K562 (cell line): ENCODE results near the gene NDOR1. TPM values are rescaled to one million over a fixed set of nuclear protein-coding genes. Genes with fewer than 3 reads are reported as not detected.

Source experiments
- ARID2 ChIP-seq: fragments of 450-650 bp; IDR thresholded peaks from 2 replicates; pipeline ENCODE4 v1.6.1; 2017; ENCODE audit warnings: antibody characterized with exemption, mild to moderate bottlenecking
- BRF2 ChIP-seq: IDR thresholded peaks from 3 replicates; pipeline ENCODE4 v1.6.1; 2011; ENCODE audit warnings: borderline replicate concordance, mild to moderate bottlenecking; ENCODE audit not compliant: insufficient read length, insufficient read depth
- CXXC5 ChIP-seq: fragments of 250-450 bp; sonication (Bioruptor Pico); IDR thresholded peaks from 2 replicates; pipeline ENCODE4 v1.8.0; 2022; ENCODE audit warnings: inconsistent platforms, mild to moderate bottlenecking, moderate library complexity
- ERF ChIP-seq: fragments of 450-650 bp; formaldehyde crosslinking; IDR thresholded peaks from 2 replicates; pipeline ENCODE4 v1.4.0; 2020; ENCODE audit warnings: mild to moderate bottlenecking, mixed read lengths
- FIP1L1 ChIP-seq: fragments of 200-400 bp; formaldehyde crosslinking; IDR thresholded peaks from 2 replicates; pipeline ENCODE4 v1.6.1; 2018; ENCODE audit warnings: mild to moderate bottlenecking, low read depth, low read length; ENCODE audit not compliant: poor library complexity, severe bottlenecking
- FOSL1 ChIP-seq: fragments of 200-800 bp; sonication (Bioruptor generic); conservative IDR thresholded peaks from 2 replicates; pipeline ENCODE4 v1.6.1; 2016; ENCODE audit warnings: missing genetic modification characterization, missing compliant biosample characterization
- GMEB1 ChIP-seq: fragments of 250-450 bp; sonication (Bioruptor Pico); IDR thresholded peaks from 2 replicates; pipeline ENCODE4 v1.4.0; 2020; ENCODE audit warnings: mild to moderate bottlenecking
- KDM5B ChIP-seq: fragments of 200-600 bp; sonication (generic); IDR thresholded peaks from 2 replicates; pipeline ENCODE4 v1.6.1; 2012; ENCODE audit warnings: low read depth, mild to moderate bottlenecking, moderate library complexity, low read length, control low read depth, inconsistent platforms; ENCODE audit not compliant: insufficient replicate concordance
- MAX ChIP-seq: sonication (generic); formaldehyde crosslinking; IDR thresholded peaks from 2 replicates; pipeline ENCODE4 v1.9.0; 2022; ENCODE audit warnings: mild to moderate bottlenecking, missing genetic modification reagents
- NFATC3 ChIP-seq: fragments of 450-650 bp; IDR thresholded peaks from 2 replicates; pipeline ENCODE4 v1.6.1; 2017; ENCODE audit warnings: mild to moderate bottlenecking
- PHTF2 ChIP-seq: fragments of 250-450 bp; sonication (Bioruptor Pico); IDR thresholded peaks from 2 replicates; pipeline ENCODE4 v1.5.0; 2021; ENCODE audit warnings: mild to moderate bottlenecking
- POLR3G ChIP-seq: IDR thresholded peaks from 2 replicates; pipeline ENCODE4 v1.6.1; 2011; ENCODE audit not compliant: insufficient read length, insufficient replicate concordance; ENCODE audit errors: extremely low read depth
- RNF2 ChIP-seq: sonication (generic); IDR thresholded peaks from 2 replicates; pipeline ENCODE4 v1.6.1; 2016
- SRF ChIP-seq, 2 experiments: fragments of 250-450, 450-650 bp in 1 of 2; sonication (Bioruptor Pico) in 1 of 2; sonication (generic) in 1 of 2; formaldehyde crosslinking; IDR thresholded peaks; 2 replicates each; pipeline versions ENCODE4 v1.5.0 to v1.5.1; 2020 to 2022; ENCODE audit warnings: mild to moderate bottlenecking in 1 of 2, missing genetic modification reagents in 1 of 2
- SRSF9 ChIP-seq: fragments of 200-400 bp; formaldehyde crosslinking; IDR thresholded peaks from 2 replicates; pipeline ENCODE4 v1.6.1; 2017; ENCODE audit warnings: low read depth, low read length, borderline replicate concordance
- TAF1 ChIP-seq: IDR thresholded peaks from 2 replicates; pipeline ENCODE4 v1.6.1; 2011; ENCODE audit warnings: mild to moderate bottlenecking, low read length, moderate library complexity; ENCODE audit not compliant: insufficient read depth, control insufficient read depth, severe bottlenecking; ENCODE audit errors: extremely low read depth
- ZFP1 ChIP-seq: fragments of 450-650 bp; formaldehyde crosslinking; IDR thresholded peaks from 2 replicates; pipeline ENCODE4 v1.4.0; 2020; ENCODE audit warnings: mild to moderate bottlenecking, mixed read lengths
- ZFX ChIP-seq: sonication (generic); formaldehyde crosslinking; IDR thresholded peaks from 2 replicates; pipeline ENCODE4 v1.8.0; 2022; ENCODE audit warnings: mild to moderate bottlenecking, missing genetic modification reagents, moderate library complexity
- ZNF384 ChIP-seq: IDR thresholded peaks from 2 replicates; pipeline ENCODE4 v1.6.1; 2012; ENCODE audit warnings: low read depth, low read length, improper control_type of control experiment
- ZNF707 ChIP-seq: fragments of 250-450 bp; sonication (Bioruptor Pico); conservative IDR thresholded peaks from 2 replicates; pipeline ENCODE4 v1.8.0; 2022; ENCODE audit warnings: inconsistent platforms, mild to moderate bottlenecking, moderate library complexity
- polyA plus RNA-seq, 8 experiments: library from polyadenylated mRNA; depleted of rRNA in 4 of 8; stranded (reverse) in 5 of 8; unstranded in 3 of 8; fragments of >200 nt; fragmentation: Nextera tagmentation in 2 of 8; fragmentation: Illumina TruSeq in 1 of 8; extraction: Ambion mirVana in 2 of 8; extraction: Trizol in 1 of 8; gene quantifications; 2 replicates each; pipeline versions ENCODE4 v1.2.1 to v1.2.3, GENCODE V29; 2011 to 2014; ENCODE audit warnings: inconsistent platforms in 1 of 8, missing spikeins in 1 of 8
- total RNA-seq, 7 experiments: library from RNA; depleted of rRNA in 6 of 7; stranded (reverse); fragments of >200 nt in 6 of 7; fragmentation: Illumina TruSeq in 2 of 7; extraction: Trizol in 2 of 7; gene quantifications; 2 replicates each; pipeline versions ENCODE4 v1.2.1 to v1.2.3, GENCODE V29; 2011 to 2021; ENCODE audit warnings: low replicate concordance in 1 of 7
- TF ChIP-seq, protein P1 (sequence below): sonication (generic); IDR thresholded peaks from 2 replicates; pipeline ENCODE4 v1.6.1; 2016
- TF ChIP-seq, protein P2 (sequence below): sonication (generic); formaldehyde crosslinking; IDR thresholded peaks from 2 replicates; pipeline ENCODE4 v1.8.1; 2022; ENCODE audit warnings: missing genetic modification reagents

Gene NDOR1
- total and polyA plus RNA-seq, 9 of the 15 experiments (the other 6 are each of a cell fraction or from before 2014, with no cell fraction given) = 0.06 to 36.9 (median 6.9) TPM

GRCh38 chr9:137200311-137201204 is 4.9 kb upstream of the NDOR1 start, which contains the start of gene TPRN (continued):
- TF ChIP-seq SRF (CRISPR knock-in tag; IDR thresholded peaks at IDR 0.05) (peak in 1 of 2 experiments; percentile 78; a peak in 2 of 4 replicates), FOSL1 (tag) (no peak), NFATC3 (no peak), SRSF9 (no peak), KDM5B (peak; percentile 89), POLR3G (no peak), TAF1 (peak; percentile 96), GMEB1 (CRISPR knock-in tag) (no peak), RNF2 (peak; percentile 62; the same call in 1 of the 2 replicates), BRF2 (no peak), ERF (peak; percentile 74; the same call in 1 of the 2 replicates), CXXC5 (CRISPR knock-in tag) (peak; percentile 82; the same call in 1 of the 2 replicates), ZNF384 (no peak), ZNF707 (CRISPR knock-in tag) (no peak), ARID2 (no peak), MAX (CRISPR knock-in tag) (peak; percentile 53; the same call in 1 of the 2 replicates), ZFX (peak; percentile 30; the same call in 1 of the 2 replicates), PHTF2 (CRISPR knock-in tag) (no peak), ZFP1 (CRISPR knock-in tag) (no peak), FIP1L1 (no peak)
- TF ChIP-seq, protein P1, sequence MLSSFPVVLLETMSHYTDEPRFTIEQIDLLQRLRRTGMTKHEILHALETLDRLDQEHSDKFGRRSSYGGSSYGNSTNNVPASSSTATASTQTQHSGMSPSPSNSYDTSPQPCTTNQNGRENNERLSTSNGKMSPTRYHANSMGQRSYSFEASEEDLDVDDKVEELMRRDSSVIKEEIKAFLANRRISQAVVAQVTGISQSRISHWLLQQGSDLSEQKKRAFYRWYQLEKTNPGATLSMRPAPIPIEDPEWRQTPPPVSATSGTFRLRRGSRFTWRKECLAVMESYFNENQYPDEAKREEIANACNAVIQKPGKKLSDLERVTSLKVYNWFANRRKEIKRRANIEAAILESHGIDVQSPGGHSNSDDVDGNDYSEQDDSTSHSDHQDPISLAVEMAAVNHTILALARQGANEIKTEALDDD = no peak
- TF ChIP-seq, protein P2, sequence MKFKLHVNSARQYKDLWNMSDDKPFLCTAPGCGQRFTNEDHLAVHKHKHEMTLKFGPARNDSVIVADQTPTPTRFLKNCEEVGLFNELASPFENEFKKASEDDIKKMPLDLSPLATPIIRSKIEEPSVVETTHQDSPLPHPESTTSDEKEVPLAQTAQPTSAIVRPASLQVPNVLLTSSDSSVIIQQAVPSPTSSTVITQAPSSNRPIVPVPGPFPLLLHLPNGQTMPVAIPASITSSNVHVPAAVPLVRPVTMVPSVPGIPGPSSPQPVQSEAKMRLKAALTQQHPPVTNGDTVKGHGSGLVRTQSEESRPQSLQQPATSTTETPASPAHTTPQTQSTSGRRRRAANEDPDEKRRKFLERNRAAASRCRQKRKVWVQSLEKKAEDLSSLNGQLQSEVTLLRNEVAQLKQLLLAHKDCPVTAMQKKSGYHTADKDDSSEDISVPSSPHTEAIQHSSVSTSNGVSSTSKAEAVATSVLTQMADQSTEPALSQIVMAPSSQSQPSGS = no peak
